Stomach (tissue), 9 donors: ENCODE data around the gene SUSD6. TPM values are rescaled to one million over a fixed set of nuclear protein-coding genes. Genes with fewer than 3 reads are reported as not detected.

Experiments used
- DNase-seq, 2 donors: peaks; one replicate each; pipeline versions ENCODE4 v3.0.0 to v3.0.0-alpha.2; 2013 to 2019
- H3K27ac ChIP-seq, 5 donors: fragments of 200-600 bp in 4 of 5; sonication (generic) in 4 of 5; one replicate each; pipeline ENCODE4 v1.5.1; 2013 to 2019; ENCODE audit warnings: mild to moderate bottlenecking in 1 of 5, moderate library complexity in 1 of 5
- H3K27me3 ChIP-seq, 3 donors: fragments of 200-600 bp; sonication (generic); one replicate each; pipeline ENCODE4 v1.5.1; 2017 to 2019; ENCODE audit warnings: mixed run types in 1 of 3
- H3K36me3 ChIP-seq, 4 donors: fragments of 200-600 bp; sonication (generic); 1 replicate in 3 of 4; 2 replicates in 1 of 4; pipeline ENCODE4 v1.5.1; 2016 to 2019
- H3K4me1 ChIP-seq, 4 donors: fragments of 200-600 bp; sonication (generic); one replicate each; pipeline ENCODE4 v1.5.1; 2016 to 2019
- H3K4me3 ChIP-seq, 4 donors: fragments of 200-600 bp; sonication (generic) in 3 of 4; one replicate each; pipeline ENCODE4 v1.5.1; 2016 to 2019; ENCODE audit warnings: mild to moderate bottlenecking in 1 of 4
- H3K9me3 ChIP-seq, 4 donors: fragments of 200-600 bp; sonication (generic); one replicate each; pipeline ENCODE4 v1.5.1; 2016 to 2019
- CTCF ChIP-seq, 7 experiments: fragments of 450-650 bp in 4 of 7; fragments of 200-600 bp in 3 of 7; sonication (generic) in 3 of 7; IDR thresholded peaks; one replicate each; pipeline ENCODE4 v1.5.1; 2016 to 2019; ENCODE audit warnings: antibody characterized with exemption in 7 of 7, control low read depth in 2 of 7, mild to moderate bottlenecking in 1 of 7
- EP300 ChIP-seq: sonication (generic); formaldehyde crosslinking; IDR thresholded peaks from one replicate; pipeline ENCODE4 v1.6.1; 2017; ENCODE audit warnings: antibody characterized with exemption
- POLR2A ChIP-seq, 4 donors: fragments of 450-650 bp; IDR thresholded peaks; one replicate each; pipeline ENCODE4 v1.6.1; 2016; ENCODE audit warnings: antibody characterized with exemption in 4 of 4, control low read depth in 2 of 4, mild to moderate bottlenecking in 1 of 4, moderate library complexity in 1 of 4
- POLR2AphosphoS5 ChIP-seq, 3 donors: sonication (generic); formaldehyde crosslinking; IDR thresholded peaks; one replicate each; pipeline ENCODE4 v1.6.1; 2016; ENCODE audit warnings: antibody characterized with exemption in 3 of 3
- WGBS, 5 donors: extraction: QIAGEN DNeasy Blood & Tissue Kit in 3 of 5; methylation state at CpG; one replicate each; pipeline versions ENCODE4 v1.1.5 to v1.1.7; 2013 to 2018; 5-methylcytosine and 5-hydroxymethylcytosine counted together
- intact Hi-C: fragments of 100-400 bp; cut with DNase I; formaldehyde crosslinking; loops from one replicate; pipeline ENCODE4 v1.15.1; 2023; ENCODE audit warnings: low total_unique reads
- polyA plus RNA-seq, 3 donors: library from polyadenylated mRNA; stranded (reverse); fragments of 200-250 nt; gene quantifications; one replicate each; pipeline ENCODE4 v1.2.3, GENCODE V29; 2013
- total RNA-seq, 5 donors: library from RNA; depleted of rRNA; stranded (reverse); fragments of >200 nt; gene quantifications; one replicate each; pipeline versions ENCODE4 v1.1.0 to v1.2.3, GENCODE V29; 2014 to 2016
- donor health status: healthy with polysubstance abuse.
- donor health status: Bipolar disorder and iron deficiency.
- donor health status: healthy.

The SUSD6 gene
- total and polyA plus RNA-seq, 8 donors = 4.9 to 39.0 (median 24.7) TPM

GRCh38 chr14:69693145-69693544 lies 81.7 kb downstream of the SUSD6 start:
- TF ChIP-seq POLR2AphosphoS5 (IDR thresholded peaks at IDR 0.05) = no peak
- TF ChIP-seq CTCF (IDR thresholded peaks at IDR 0.05) = no peak
- TF ChIP-seq EP300 = no peak
- no peak for TF ChIP-seq POLR2A (IDR thresholded peaks at IDR 0.05)

DNA sequence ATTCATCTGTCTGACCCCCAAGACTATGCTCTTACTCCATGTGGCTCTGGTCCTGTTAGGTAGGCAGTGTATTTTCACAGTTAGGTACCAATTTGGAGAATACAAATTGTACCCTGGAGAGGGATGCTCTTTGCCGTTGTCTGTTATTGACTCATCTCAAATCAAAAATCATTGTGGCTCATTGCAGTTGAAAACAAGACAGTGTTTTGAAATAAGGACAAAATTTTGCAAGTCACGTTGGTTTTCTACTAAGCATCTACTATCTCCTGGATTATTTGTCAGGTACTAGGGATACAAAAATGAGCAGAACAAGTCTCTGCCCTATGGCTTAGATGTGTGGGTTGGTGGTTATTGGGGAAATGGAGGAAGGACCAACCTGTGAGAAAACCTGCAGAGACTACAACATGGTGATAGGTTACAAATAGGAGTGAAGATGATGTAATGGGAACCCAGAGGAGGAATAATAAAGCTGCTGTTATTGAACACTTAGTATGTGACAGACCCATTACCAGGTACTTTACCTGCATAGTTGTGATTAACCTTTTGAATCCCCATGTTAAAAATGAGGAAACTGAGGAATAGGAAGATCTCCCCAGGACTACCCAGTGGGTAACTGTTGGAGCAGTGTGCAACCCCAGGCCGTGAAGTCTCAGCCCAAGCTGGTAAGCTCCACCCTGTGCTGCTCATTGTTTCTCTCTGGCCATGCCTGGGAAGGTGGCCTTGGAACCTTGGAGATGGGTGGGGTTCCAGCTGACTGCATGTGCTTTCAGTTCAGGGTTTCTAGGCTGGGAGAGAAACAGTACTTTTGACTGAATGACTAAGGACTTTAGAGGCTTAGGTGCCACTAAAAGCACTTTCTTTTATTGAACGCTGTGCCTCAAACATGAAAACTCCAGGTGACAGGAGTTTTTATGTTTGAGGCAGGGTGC lies 82.7 kb downstream of the SUSD6 start:
- H3K4me1 ChIP-seq = peaks cover 57 to 96% (median 79%) of the 10 kb centered on the region in 4 donors
- 48 to 67% (median 53%) methylated on average over 4 of the region's 4 CpGs for WGBS, 5 donors
- DNase-seq = peak; percentile 75 to 90
- H3K36me3 ChIP-seq = peaks cover 0 to 8% (median 0%) of the 10 kb centered on the region in 4 donors
- intact Hi-C loops = no loop called here
- no peaks in the 10 kb centered on the region for H3K27me3 ChIP-seq
- no peak overlapping the region for H3K4me3 ChIP-seq
- H3K9me3 ChIP-seq = no peaks in the 10 kb centered on the region
- H3K27ac ChIP-seq = peak overlapping the region; percentile 73 to 95 (median 79)
- TF ChIP-seq POLR2AphosphoS5 (IDR thresholded peaks at IDR 0.05) (peak in 2 of 3 donors; percentile 28 to 77), POLR2A (IDR thresholded peaks at IDR 0.05) (no peak), CTCF (IDR thresholded peaks at IDR 0.05) (no peak), EP300 (no peak)

More at GRCh38 chr14:69693145-69693544, 81.7 kb downstream of the SUSD6 start:
- Histone ChIP-seq H3K4me1 (peaks cover 57 to 96% (median 75%) of the 10 kb centered on the region in 4 donors), H3K4me3 (no peak overlapping the region), H3K27me3 (no peaks in the 10 kb centered on the region), H3K36me3 (peaks cover 0 to 14% (median 0%) of the 10 kb centered on the region in 4 donors), H3K27ac (peak overlapping the region; percentile 11 to 95 (median 79)), H3K9me3 (no peaks in the 10 kb centered on the region)
- intact Hi-C loops = no loop called here
- DNase-seq = peak; percentile 48 to 84
- 9 to 32% (median 20%) methylated on average over 3 of the region's 3 CpGs for WGBS, 5 donors

GRCh38 chr14:69694730-69695281 lies 83.4 kb downstream of the SUSD6 start:
- WGBS, 5 donors = 53 to 62% (median 61%) methylated on average over 5 of the region's 5 CpGs
- Histone ChIP-seq H3K27ac (peak overlapping the region; percentile 73 to 95 (median 79)), H3K9me3 (no peaks in the 10 kb centered on the region), H3K4me1 (peaks cover 58 to 99% (median 85%) of the 10 kb centered on the region in 4 donors), H3K27me3 (no peaks in the 10 kb centered on the region), H3K4me3 (no peak overlapping the region), H3K36me3 (peaks cover 0 to 8% (median 0%) of the 10 kb centered on the region in 4 donors)
- DNase-seq = no peak
- intact Hi-C loops = no loop called here
- TF ChIP-seq POLR2A (IDR thresholded peaks at IDR 0.05) (no peak), EP300 (no peak), CTCF (IDR thresholded peaks at IDR 0.05) (no peak), POLR2AphosphoS5 (IDR thresholded peaks at IDR 0.05) (no peak)

GRCh38 chr14:69695322-69696203 lies 84.2 kb downstream of the SUSD6 start:
- TF ChIP-seq POLR2A (IDR thresholded peaks at IDR 0.05) (no peak), POLR2AphosphoS5 (IDR thresholded peaks at IDR 0.05) (no peak), EP300 (no peak), CTCF (IDR thresholded peaks at IDR 0.05) (no peak)
- Histone ChIP-seq H3K4me3 (no peak overlapping the region), H3K9me3 (no peaks in the 10 kb centered on the region), H3K27ac (peak overlapping the region; percentile 73 to 95 (median 79)), H3K36me3 (peaks cover 0 to 6% (median 0%) of the 10 kb centered on the region in 4 donors), H3K27me3 (no peaks in the 10 kb centered on the region), H3K4me1 (peaks cover 65 to 100% (median 89%) of the 10 kb centered on the region in 4 donors)
- peak; percentile 52 to 74 for DNase-seq
- intact Hi-C loops = no loop called here
- 64 to 73% (median 65%) methylated on average over 6 of the region's 6 CpGs for WGBS, 5 donors
